ENCODE results near the gene SLC12A9.
"Not testable (repeated sequence)": the region's sequence is repeated elsewhere in the genome, so short reads cannot be mapped to it uniquely, and the experiment has no call there.

SLC12A9 gene

GRCh38 chr7:100897772-100898454, 45.4 kb downstream of the SLC12A9 start:
- DNase-seq: no peak

- no peak for DNase-seq
Observed at GRCh38 chr7:100899432-100899831, 46.9 kb downstream of the SLC12A9 start.

GRCh38 chr7:100900978-100901377, 48.5 kb downstream of the SLC12A9 start:
- DNase-seq: no peak

GRCh38 chr7:100901921-100902332, 49.4 kb downstream of the SLC12A9 start:
- no peak for DNase-seq

GRCh38 chr7:100902638-100903037, 50.1 kb downstream of the SLC12A9 start:
- no peak for DNase-seq

GRCh38 chr7:100908512-100908911, 56.0 kb downstream of the SLC12A9 start:
- no peak for DNase-seq

GRCh38 chr7:100910443-100910842, 57.9 kb downstream of the SLC12A9 start:
- not testable (repeated sequence) for DNase-seq

- no peak for DNase-seq
Observed at GRCh38 chr7:100911484-100911883, 59.0 kb downstream of the SLC12A9 start.

GRCh38 chr7:100914208-100914878, 61.8 kb downstream of the SLC12A9 start:
- no peak for DNase-seq

- no peak for DNase-seq
Observed at GRCh38 chr7:100914879-100915447, 62.5 kb downstream of the SLC12A9 start.

All from NCI-H187 (cell line).